ENCODE data around the gene TIGD7.

TIGD7 gene

GRCh38 chr16:3305109-3306068 lies at the start of gene TIGD7, which contains the start of gene ZNF75A:
TIGD7 (minus strand) TSS chr16:3305430; CDS start chr16:3300614, 4,816 bp downstream.
ZNF75A (plus strand) TSS chr16:3305497; CDS start chr16:3308429, 2,932 bp downstream.
- in situ Hi-C loops (cut with MboI; ENCODE audit: low sequenced_read_pairs), result no loop called here

- in situ Hi-C loops (cut with MboI; ENCODE audit: low sequenced_read_pairs), result no loop called here
Observed at GRCh38 chr16:3349175-3349574, 43.9 kb upstream of the TIGD7 start.

- in situ Hi-C loops (cut with MboI; ENCODE audit: low sequenced_read_pairs), result no loop called here
Observed at GRCh38 chr16:3348547-3349167, 43.4 kb upstream of the TIGD7 start.

- in situ Hi-C loops (cut with MboI; ENCODE audit: low sequenced_read_pairs), result no loop called here
Observed at GRCh38 chr16:3347586-3347985, 42.4 kb upstream of the TIGD7 start.

GRCh38 chr16:3346041-3346440 lies 40.8 kb upstream of the TIGD7 start:
- in situ Hi-C loops (cut with MboI; ENCODE audit: low sequenced_read_pairs), result no loop called here

GRCh38 chr16:3328643-3329042 lies 23.4 kb upstream of the TIGD7 start:
- in situ Hi-C loops (cut with MboI; ENCODE audit: low sequenced_read_pairs), result no loop called here

- in situ Hi-C loops (cut with MboI; ENCODE audit: low sequenced_read_pairs), result no loop called here
Observed at GRCh38 chr16:3328104-3328503, 22.9 kb upstream of the TIGD7 start.

- in situ Hi-C loops (cut with MboI; ENCODE audit: low sequenced_read_pairs), result no loop called here
Observed at GRCh38 chr16:3327514-3327913, 22.3 kb upstream of the TIGD7 start.

GRCh38 chr16:3321816-3322215 lies 16.6 kb upstream of the TIGD7 start:
- in situ Hi-C loops (cut with MboI; ENCODE audit: low sequenced_read_pairs), result no loop called here

- in situ Hi-C loops (cut with MboI; ENCODE audit: low sequenced_read_pairs), result no loop called here
Observed at GRCh38 chr16:3317315-3317999, 12.2 kb upstream of the TIGD7 start.

GRCh38 chr16:3311496-3311895 lies 6.3 kb upstream of the TIGD7 start:
- in situ Hi-C loops (cut with MboI; ENCODE audit: low sequenced_read_pairs), result no loop called here

GRCh38 chr16:3306078-3306477 lies 848 bp upstream of the TIGD7 start:
- in situ Hi-C loops (cut with MboI; ENCODE audit: low sequenced_read_pairs), result no loop called here

GRCh38 chr16:3304370-3304769 lies 860 bp downstream of the TIGD7 start:
- in situ Hi-C loops (cut with MboI; ENCODE audit: low sequenced_read_pairs), result no loop called here

- in situ Hi-C loops (cut with MboI; ENCODE audit: low sequenced_read_pairs), result no loop called here
Observed at GRCh38 chr16:3295783-3296182, 9.4 kb downstream of the TIGD7 start.

- in situ Hi-C loops (cut with MboI; ENCODE audit: low sequenced_read_pairs), result no loop called here
Observed at GRCh38 chr16:3295209-3295608, 10.0 kb downstream of the TIGD7 start.

GRCh38 chr16:3292604-3293003 lies 12.6 kb downstream of the TIGD7 start:
- in situ Hi-C loops (cut with MboI; ENCODE audit: low sequenced_read_pairs), result no loop called here

GRCh38 chr16:3289998-3290673 lies 15.1 kb downstream of the TIGD7 start:
- in situ Hi-C loops (cut with MboI; ENCODE audit: low sequenced_read_pairs), result no loop called here

- in situ Hi-C loops (cut with MboI; ENCODE audit: low sequenced_read_pairs), result no loop called here
Observed at GRCh38 chr16:3285131-3285530, 20.1 kb downstream of the TIGD7 start.

- in situ Hi-C loops (cut with MboI; ENCODE audit: low sequenced_read_pairs), result no loop called here
Observed at GRCh38 chr16:3283543-3284447, 21.4 kb downstream of the TIGD7 start.

Measured in HL-60/S4 treated with retinoic acid at 250 ng/mL for 4 days and 3 days (cell line).